ENCODE data around the gene AMDHD2.

The AMDHD2 gene

DNA sequence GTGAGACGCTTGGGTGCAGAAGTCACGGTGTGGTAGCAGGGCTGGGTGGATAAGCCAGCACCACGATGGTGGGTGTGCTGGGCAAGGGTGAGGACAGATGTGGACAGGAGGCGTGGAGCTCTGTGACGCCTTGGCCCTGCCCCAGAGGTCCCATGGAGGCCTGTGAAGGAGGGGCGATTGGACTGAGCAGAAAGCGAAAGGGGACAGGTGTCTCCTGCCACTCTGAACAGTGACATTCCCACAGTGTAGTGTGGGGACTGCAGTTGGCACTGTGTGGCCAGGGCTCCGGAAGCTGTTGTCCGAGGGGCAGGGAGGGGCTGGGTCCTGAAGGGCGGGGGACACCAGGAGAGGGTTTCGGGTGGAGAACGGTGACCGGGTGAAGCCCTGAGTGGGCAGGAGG is 37.9 kb upstream of the AMDHD2 start:
- no peaks in the 10 kb centered on the region for H3K27me3 ChIP-seq (ENCODE audit: control insufficient read depth in 5 of 5, insufficient read depth in 4 of 5, low read length in 5 of 5)
- H3K9ac ChIP-seq (ENCODE audit: low read length in 5 of 5): peak overlapping the region in 2 of 5 donors; percentile 64 to 69
- H3K27ac ChIP-seq (ENCODE audit: low read depth, low read length): no peak overlapping the region
- H3K4me3 ChIP-seq (ENCODE audit: low read depth in 1 of 5, low read length in 5 of 5): peak overlapping the region in 1 of 5 donors; percentile 32
- no peaks in the 10 kb centered on the region for H3K9me3 ChIP-seq (ENCODE audit: control insufficient read depth in 5 of 5, low read length in 5 of 5)
- peaks cover 0 to 3% (median 0%) of the 10 kb centered on the region in 5 donors for H3K36me3 ChIP-seq (ENCODE audit: control insufficient read depth in 5 of 5, insufficient read depth in 5 of 5, low read length in 5 of 5)
- H3K4me1 ChIP-seq (ENCODE audit: control insufficient read depth in 5 of 5, insufficient read depth in 5 of 5, low read length in 5 of 5): peaks cover 5 to 53% (median 34%) of the 10 kb centered on the region in 5 donors

DNA sequence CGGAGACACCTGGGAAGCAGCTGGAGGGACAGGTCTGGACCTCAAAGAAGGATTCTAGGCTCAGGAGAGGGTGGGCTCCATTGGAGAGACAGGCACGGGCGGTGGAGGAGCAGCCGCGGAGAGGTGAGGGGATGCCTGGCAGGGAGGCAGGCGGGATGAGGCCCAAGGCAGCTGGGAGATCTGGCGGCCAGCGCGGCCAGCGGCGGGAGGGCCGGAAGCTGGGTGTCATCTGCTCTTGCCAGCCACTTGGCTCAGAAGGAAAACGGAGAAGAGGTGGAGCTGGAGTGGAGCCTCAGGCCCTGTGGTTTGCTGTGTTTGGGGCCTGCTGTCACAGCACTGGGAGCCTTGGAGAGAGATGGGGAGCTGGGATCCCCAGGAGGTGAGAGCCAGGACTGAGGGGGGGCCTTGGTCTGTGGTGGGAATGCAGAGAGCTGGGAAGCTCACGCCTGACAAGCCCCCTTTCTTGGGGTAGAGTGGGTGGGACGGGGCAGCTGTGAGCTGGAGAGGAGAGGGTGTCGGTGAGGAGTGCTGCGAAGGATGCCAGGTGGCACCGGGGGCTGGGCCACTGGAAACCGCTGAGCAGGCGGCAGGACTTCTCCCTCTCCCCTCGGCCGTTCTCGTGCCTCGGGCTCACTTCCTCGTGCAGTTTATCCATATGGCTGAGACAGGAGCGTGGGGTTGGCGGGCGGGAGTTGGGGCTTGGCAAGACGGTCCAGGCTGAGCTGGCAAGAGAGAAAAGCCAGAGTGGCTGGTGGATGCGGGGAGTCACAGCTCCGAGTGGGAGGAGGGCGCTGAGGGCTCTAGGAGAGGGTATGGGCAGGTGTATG is 37.2 kb upstream of the AMDHD2 start:
- H3K27ac ChIP-seq (ENCODE audit: low read depth, low read length): peak overlapping the region; percentile 60
- no peaks in the 10 kb centered on the region for H3K27me3 ChIP-seq (ENCODE audit: control insufficient read depth in 5 of 5, insufficient read depth in 4 of 5, low read length in 5 of 5)
- peaks cover 0 to 3% (median 0%) of the 10 kb centered on the region in 5 donors for H3K36me3 ChIP-seq (ENCODE audit: control insufficient read depth in 5 of 5, insufficient read depth in 5 of 5, low read length in 5 of 5)
- no peaks in the 10 kb centered on the region for H3K9me3 ChIP-seq (ENCODE audit: control insufficient read depth in 5 of 5, low read length in 5 of 5)
- H3K4me3 ChIP-seq (ENCODE audit: low read depth in 1 of 5, low read length in 5 of 5): peak overlapping the region in 4 of 5 donors; percentile 22 to 46 (median 34)
- peak overlapping the region in 4 of 5 donors; percentile 25 to 69 (median 45) for H3K9ac ChIP-seq (ENCODE audit: low read length in 5 of 5)
- H3K4me1 ChIP-seq (ENCODE audit: control insufficient read depth in 5 of 5, insufficient read depth in 5 of 5, low read length in 5 of 5): peaks cover 5 to 59% (median 41%) of the 10 kb centered on the region in 5 donors

DNA sequence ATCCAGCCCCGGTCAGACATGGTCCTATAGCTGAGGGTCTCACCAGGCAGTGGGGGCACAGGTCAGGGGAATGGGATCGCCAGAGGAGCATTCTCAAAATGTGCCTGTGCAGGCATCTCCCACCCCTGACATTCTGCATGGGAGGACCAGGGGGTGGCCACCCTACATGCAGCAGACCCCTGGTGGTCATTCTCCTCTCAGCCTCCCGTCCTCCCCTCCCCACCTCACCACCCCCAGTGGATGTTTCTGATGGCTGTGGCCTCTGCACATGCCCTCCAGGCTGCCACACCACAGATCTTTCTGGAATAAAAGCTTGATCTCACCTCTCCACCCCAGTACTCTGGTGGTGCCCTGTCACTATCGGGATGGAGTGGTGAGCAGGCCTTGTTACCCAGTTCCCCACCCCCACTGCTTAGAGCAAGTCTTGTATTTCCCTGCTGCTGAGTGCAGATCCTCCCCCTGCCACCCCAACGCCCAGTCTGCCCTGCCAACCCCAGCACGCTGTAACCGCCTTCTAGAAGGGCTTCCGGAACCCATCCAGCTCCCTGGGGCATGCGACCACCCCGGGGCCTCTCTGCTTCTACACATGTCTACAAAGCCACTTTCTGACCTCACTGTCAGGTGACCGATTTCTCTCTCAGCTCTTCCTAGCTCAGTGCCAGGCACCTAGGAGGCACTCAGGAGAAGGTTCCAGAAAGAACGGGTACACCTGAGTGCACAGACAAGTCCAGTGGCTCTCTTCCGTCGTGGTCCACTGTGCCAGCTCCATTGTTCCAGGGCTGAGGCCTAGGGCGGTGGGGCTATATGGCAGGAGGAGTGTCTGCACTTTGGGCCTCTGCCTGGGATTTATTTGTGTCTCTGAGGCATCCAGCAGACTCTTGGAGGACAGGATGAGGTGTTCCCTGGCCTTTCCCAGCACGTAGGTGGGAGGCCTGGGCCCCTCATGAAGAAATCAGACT is 36.0 kb upstream of the AMDHD2 start:
- H3K36me3 ChIP-seq (ENCODE audit: control insufficient read depth in 5 of 5, insufficient read depth in 5 of 5, low read length in 5 of 5): peaks cover 0 to 3% (median 0%) of the 10 kb centered on the region in 5 donors
- no peaks in the 10 kb centered on the region for H3K27me3 ChIP-seq (ENCODE audit: control insufficient read depth in 5 of 5, insufficient read depth in 4 of 5, low read length in 5 of 5)
- H3K4me1 ChIP-seq (ENCODE audit: control insufficient read depth in 5 of 5, insufficient read depth in 5 of 5, low read length in 5 of 5): peaks cover 5 to 57% (median 41%) of the 10 kb centered on the region in 5 donors
- no peaks in the 10 kb centered on the region for H3K9me3 ChIP-seq (ENCODE audit: control insufficient read depth in 5 of 5, low read length in 5 of 5)
- no peak overlapping the region for H3K4me3 ChIP-seq (ENCODE audit: low read depth in 1 of 5, low read length in 5 of 5)
- peak overlapping the region in 2 of 5 donors; percentile 13 to 69 for H3K9ac ChIP-seq (ENCODE audit: low read length in 5 of 5)
- no peak overlapping the region for H3K27ac ChIP-seq (ENCODE audit: low read depth, low read length)

DNA sequence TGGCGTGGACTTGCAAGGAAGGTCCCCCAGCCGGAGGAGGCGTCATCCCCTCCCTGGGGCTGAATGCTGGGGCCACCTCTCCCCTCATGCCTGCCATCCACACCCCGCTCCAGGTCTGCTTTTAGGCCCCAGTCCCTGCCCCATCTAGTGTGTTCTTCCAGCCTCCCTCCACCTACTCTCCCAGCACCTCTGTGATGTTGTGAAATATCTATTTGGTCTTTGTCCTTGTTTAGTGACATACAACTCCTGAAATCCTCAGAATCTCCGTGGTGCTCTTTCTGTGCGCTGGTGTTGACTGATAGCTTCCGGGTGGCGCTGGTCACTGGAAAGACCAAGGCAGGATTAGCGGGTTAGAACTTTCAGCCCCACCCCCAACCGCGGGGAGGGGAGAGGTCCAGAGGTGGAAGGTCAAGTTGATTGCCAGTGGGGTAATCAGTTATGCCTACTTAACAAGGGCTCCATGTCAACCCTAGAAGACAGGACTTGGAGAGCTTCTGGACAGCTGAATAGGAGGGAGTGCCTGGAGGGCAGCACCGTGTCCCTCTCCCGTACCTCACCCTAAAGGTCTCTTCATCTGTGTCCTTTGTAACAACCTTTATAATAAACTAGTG is 35.2 kb upstream of the AMDHD2 start:
- H3K27ac ChIP-seq (ENCODE audit: low read depth, low read length): no peak overlapping the region
- no peak overlapping the region for H3K4me3 ChIP-seq (ENCODE audit: low read depth in 1 of 5, low read length in 5 of 5)
- H3K9me3 ChIP-seq (ENCODE audit: control insufficient read depth in 5 of 5, low read length in 5 of 5): no peaks in the 10 kb centered on the region
- peaks cover 0 to 7% (median under 1%) of the 10 kb centered on the region in 5 donors for H3K36me3 ChIP-seq (ENCODE audit: control insufficient read depth in 5 of 5, insufficient read depth in 5 of 5, low read length in 5 of 5)
- no peaks in the 10 kb centered on the region for H3K27me3 ChIP-seq (ENCODE audit: control insufficient read depth in 5 of 5, insufficient read depth in 4 of 5, low read length in 5 of 5)
- peak overlapping the region in 2 of 5 donors; percentile 4 to 27 for H3K9ac ChIP-seq (ENCODE audit: low read length in 5 of 5)
- peaks cover 5 to 57% (median 41%) of the 10 kb centered on the region in 5 donors for H3K4me1 ChIP-seq (ENCODE audit: control insufficient read depth in 5 of 5, insufficient read depth in 5 of 5, low read length in 5 of 5)

DNA sequence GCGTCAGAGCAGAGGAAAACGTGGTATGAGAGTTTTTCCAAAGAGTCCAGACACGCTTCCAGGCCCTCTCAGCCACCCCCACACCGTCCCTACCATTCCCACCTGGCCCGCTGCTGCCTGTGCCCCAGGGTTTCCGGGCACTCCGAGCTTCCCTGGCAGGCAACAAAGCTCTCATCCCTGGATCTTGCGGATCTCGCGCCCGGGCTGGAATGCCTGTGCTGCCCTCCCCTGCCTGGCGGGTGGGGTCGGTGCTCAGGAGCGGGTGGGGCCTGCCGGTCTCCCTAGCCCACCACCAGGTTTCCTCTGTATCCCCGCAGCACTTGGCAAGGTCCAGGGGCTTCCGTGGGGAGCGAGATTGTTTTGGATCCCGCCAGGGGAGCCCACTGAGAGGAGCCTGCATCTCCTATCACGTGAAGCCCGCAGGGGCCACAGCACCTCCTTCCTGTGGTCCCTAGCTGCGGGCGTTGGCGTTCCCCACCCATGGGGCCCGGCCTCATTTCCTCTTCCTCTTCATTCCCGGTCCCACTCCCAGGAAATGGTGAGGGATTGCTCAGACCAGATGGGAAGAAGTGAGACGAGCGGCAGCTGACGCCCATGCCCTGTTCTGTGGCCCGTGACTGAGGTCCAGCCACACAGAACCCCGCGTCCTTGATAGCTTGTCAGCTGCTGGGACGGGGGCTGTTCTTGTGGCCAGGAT is 34.2 kb upstream of the AMDHD2 start:
- no peaks in the 10 kb centered on the region for H3K27me3 ChIP-seq (ENCODE audit: control insufficient read depth in 5 of 5, insufficient read depth in 4 of 5, low read length in 5 of 5)
- peaks cover 5 to 57% (median 41%) of the 10 kb centered on the region in 5 donors for H3K4me1 ChIP-seq (ENCODE audit: control insufficient read depth in 5 of 5, insufficient read depth in 5 of 5, low read length in 5 of 5)
- peak overlapping the region in 2 of 5 donors; percentile 36 to 37 for H3K9ac ChIP-seq (ENCODE audit: low read length in 5 of 5)
- peaks cover 0 to 16% (median 7%) of the 10 kb centered on the region in 5 donors for H3K36me3 ChIP-seq (ENCODE audit: control insufficient read depth in 5 of 5, insufficient read depth in 5 of 5, low read length in 5 of 5)
- H3K4me3 ChIP-seq (ENCODE audit: low read depth in 1 of 5, low read length in 5 of 5): no peak overlapping the region
- no peak overlapping the region for H3K27ac ChIP-seq (ENCODE audit: low read depth, low read length)
- H3K9me3 ChIP-seq (ENCODE audit: control insufficient read depth in 5 of 5, low read length in 5 of 5): no peaks in the 10 kb centered on the region

DNA sequence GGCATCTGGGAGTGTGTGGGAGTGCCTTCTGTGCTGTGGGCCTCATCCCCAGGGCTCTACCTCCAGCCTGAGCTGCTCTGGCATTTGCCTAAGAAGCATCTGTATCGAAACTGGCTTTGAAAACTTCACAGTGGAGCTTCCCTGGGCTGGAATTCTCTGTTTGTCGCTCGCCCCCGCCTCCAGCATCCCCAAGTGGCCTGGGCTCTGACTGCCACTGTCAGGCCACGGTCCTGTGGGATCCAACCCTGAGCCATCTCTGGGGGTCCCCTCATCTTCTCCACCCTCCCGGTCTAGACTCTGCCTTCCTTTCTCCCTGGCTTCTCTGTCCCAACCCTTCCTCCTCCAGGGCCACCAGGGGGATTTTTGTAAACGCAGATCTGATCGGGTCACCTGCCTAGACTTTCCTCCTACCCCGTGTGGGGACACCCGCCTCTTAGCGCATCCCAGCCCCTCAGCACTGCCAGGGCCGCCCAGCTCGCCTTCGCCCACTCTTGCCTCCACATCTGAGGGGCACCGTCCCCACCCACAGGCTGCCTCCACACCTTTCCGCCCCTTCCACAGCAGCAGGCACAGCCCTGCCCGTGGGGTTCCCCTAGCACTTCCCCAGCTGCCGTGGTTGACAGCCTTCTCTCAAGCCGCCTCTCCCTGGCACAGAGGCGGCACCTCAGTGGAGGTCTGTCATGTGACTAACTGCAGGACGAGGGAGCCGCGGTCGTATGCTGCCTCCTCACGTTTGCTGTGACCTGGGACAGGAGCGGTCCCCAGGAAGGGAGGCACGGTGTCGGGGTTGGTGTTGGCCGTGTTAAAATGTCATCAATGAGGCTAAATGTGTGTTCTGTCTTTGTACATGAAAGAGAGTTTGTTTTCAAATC is 33.3 kb upstream of the AMDHD2 start:
- peaks cover 0 to 16% (median 7%) of the 10 kb centered on the region in 5 donors for H3K36me3 ChIP-seq (ENCODE audit: control insufficient read depth in 5 of 5, insufficient read depth in 5 of 5, low read length in 5 of 5)
- peak overlapping the region in 2 of 5 donors; percentile 36 to 37 for H3K9ac ChIP-seq (ENCODE audit: low read length in 5 of 5)
- no peaks in the 10 kb centered on the region for H3K27me3 ChIP-seq (ENCODE audit: control insufficient read depth in 5 of 5, insufficient read depth in 4 of 5, low read length in 5 of 5)
- H3K9me3 ChIP-seq (ENCODE audit: control insufficient read depth in 5 of 5, low read length in 5 of 5): no peaks in the 10 kb centered on the region
- peaks cover 5 to 57% (median 41%) of the 10 kb centered on the region in 5 donors for H3K4me1 ChIP-seq (ENCODE audit: control insufficient read depth in 5 of 5, insufficient read depth in 5 of 5, low read length in 5 of 5)
- no peak overlapping the region for H3K4me3 ChIP-seq (ENCODE audit: low read depth in 1 of 5, low read length in 5 of 5)
- no peak overlapping the region for H3K27ac ChIP-seq (ENCODE audit: low read depth, low read length)

DNA sequence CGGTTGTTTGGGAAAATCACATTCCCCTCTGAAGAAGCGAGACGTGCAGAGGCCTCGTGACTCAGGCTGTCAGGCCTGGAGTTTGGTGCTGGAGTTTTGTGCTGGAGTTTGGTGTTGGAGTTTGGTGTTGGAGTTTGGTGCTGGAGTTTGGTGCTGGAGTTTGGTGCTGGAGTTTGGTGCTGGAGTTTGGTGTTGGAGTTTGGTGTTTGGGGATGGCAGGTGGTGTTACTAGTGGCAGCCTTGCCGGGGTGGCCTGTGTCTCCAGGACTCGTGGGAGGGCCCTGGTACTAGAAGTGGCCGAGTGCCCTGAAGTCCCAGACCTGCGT is 32.7 kb upstream of the AMDHD2 start:
- Histone ChIP-seq H3K4me3 (ENCODE audit: low read depth in 1 of 5, low read length in 5 of 5) (no peak overlapping the region), H3K27me3 (ENCODE audit: control insufficient read depth in 5 of 5, insufficient read depth in 4 of 5, low read length in 5 of 5) (no peaks in the 10 kb centered on the region), H3K4me1 (ENCODE audit: control insufficient read depth in 5 of 5, insufficient read depth in 5 of 5, low read length in 5 of 5) (peaks cover 5 to 52% (median 39%) of the 10 kb centered on the region in 5 donors), H3K9ac (ENCODE audit: low read length in 5 of 5) (no peak overlapping the region), H3K36me3 (ENCODE audit: control insufficient read depth in 5 of 5, insufficient read depth in 5 of 5, low read length in 5 of 5) (peaks cover 0 to 16% (median 8%) of the 10 kb centered on the region in 5 donors), H3K27ac (ENCODE audit: low read depth, low read length) (no peak overlapping the region), H3K9me3 (ENCODE audit: control insufficient read depth in 5 of 5, low read length in 5 of 5) (no peaks in the 10 kb centered on the region)

DNA sequence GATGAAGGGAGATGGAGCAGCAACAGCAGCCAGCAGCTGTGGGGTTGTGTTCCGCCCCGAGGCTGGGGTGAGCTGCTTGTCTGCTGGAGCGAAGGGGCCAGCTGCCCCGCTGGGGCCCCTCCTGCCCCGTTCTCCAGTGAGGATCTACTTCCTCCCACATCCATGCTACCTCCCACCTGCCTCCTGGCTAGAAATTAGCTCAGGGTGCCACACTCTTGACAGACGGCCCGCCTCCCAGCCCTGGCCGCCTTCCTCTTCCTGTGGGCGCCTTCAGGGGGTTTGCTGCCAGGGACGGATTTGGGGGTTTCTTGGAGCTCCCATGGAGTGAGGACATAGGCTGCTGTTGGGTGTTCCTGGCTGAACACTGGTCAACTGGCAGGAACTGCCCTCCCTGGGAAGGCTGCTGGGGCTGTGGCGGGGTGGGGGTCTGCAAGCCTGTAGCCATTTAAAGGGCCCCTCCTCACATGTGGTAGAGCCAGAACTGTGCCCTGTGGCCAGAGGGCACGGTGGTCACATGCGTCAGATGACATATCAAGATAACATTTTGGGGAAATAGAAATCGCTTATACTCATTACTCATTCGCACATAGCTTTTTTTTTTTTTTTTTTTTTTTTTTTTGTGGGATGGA is 32.2 kb upstream of the AMDHD2 start:
- Histone ChIP-seq H3K27me3 (ENCODE audit: control insufficient read depth in 5 of 5, insufficient read depth in 4 of 5, low read length in 5 of 5) (no peaks in the 10 kb centered on the region), H3K27ac (ENCODE audit: low read depth, low read length) (no peak overlapping the region), H3K36me3 (ENCODE audit: control insufficient read depth in 5 of 5, insufficient read depth in 5 of 5, low read length in 5 of 5) (peaks cover 0 to 16% (median 8%) of the 10 kb centered on the region in 5 donors), H3K9ac (ENCODE audit: low read length in 5 of 5) (peak overlapping the region in 2 of 5 donors; percentile 25 to 31), H3K4me3 (ENCODE audit: low read depth in 1 of 5, low read length in 5 of 5) (no peak overlapping the region), H3K4me1 (ENCODE audit: control insufficient read depth in 5 of 5, insufficient read depth in 5 of 5, low read length in 5 of 5) (peaks cover 3 to 47% (median 33%) of the 10 kb centered on the region in 5 donors), H3K9me3 (ENCODE audit: control insufficient read depth in 5 of 5, low read length in 5 of 5) (no peaks in the 10 kb centered on the region)
